NCI-H446 (cell line): ENCODE measurements around the gene C4orf46.

Experiments used
- DNase-seq, 2 experiments: peaks; one replicate each; lab custom pipeline; 2025; lab: John Stamatoyannopoulos, UW

The C4orf46 gene

GRCh38 chr4:158652920-158653319 lies 18.8 kb downstream of the C4orf46 start:
- no peak for DNase-seq

GRCh38 chr4:158649111-158649680 lies 22.5 kb downstream of the C4orf46 start:
- DNase-seq = peak in 1 of 2 experiments; percentile 11

GRCh38 chr4:158644760-158645159 lies 26.9 kb downstream of the C4orf46 start:
- DNase-seq = no peak

- no peak for DNase-seq
These were observed 27.3 kb downstream of the C4orf46 start for GRCh38 chr4:158644356-158644755.

- no peak for DNase-seq
These were observed 35.1 kb downstream of the C4orf46 start for GRCh38 chr4:158636619-158637018.

GRCh38 chr4:158630893-158631292 lies 40.8 kb downstream of the C4orf46 start:
- DNase-seq = no peak

GRCh38 chr4:158625544-158625943 lies 46.1 kb downstream of the C4orf46 start:
- no peak for DNase-seq

GRCh38 chr4:158624889-158625478 lies 46.7 kb downstream of the C4orf46 start:
- DNase-seq = peak; percentile 3 to 31

- DNase-seq = no peak
These were observed 49.4 kb downstream of the C4orf46 start for GRCh38 chr4:158622251-158622650.

- DNase-seq = no peak
These were observed 50.0 kb downstream of the C4orf46 start for GRCh38 chr4:158621729-158622128.

GRCh38 chr4:158617956-158618355 lies 53.7 kb downstream of the C4orf46 start:
- no peak for DNase-seq
